HEK293 (cell line): ENCODE data around the gene KIF21B.

Experiments
- GLI4 ChIP-seq: fragments of 450-650 bp; formaldehyde crosslinking; IDR thresholded peaks from 2 replicates; pipeline ENCODE4 v1.5.1; 2016; ENCODE audit warnings: missing biosample characterization, missing genetic modification characterization
- TCF7L2 ChIP-seq: IDR thresholded peaks from 2 replicates; pipeline ENCODE4 v1.6.1; 2011; ENCODE audit warnings: low read depth, mild to moderate bottlenecking, inconsistent platforms, low read length, moderate library complexity, borderline replicate concordance
- ZBTB1 ChIP-seq: fragments of 450-650 bp; formaldehyde crosslinking; IDR thresholded peaks from 2 replicates; pipeline ENCODE4 v1.5.1; 2016; ENCODE audit warnings: missing biosample characterization, missing genetic modification characterization
- ZBTB49 ChIP-seq: fragments of 450-650 bp; formaldehyde crosslinking; IDR thresholded peaks from 2 replicates; pipeline ENCODE4 v1.5.1; 2016; ENCODE audit warnings: missing biosample characterization, missing genetic modification characterization, low read depth
- ZNF292 ChIP-seq: fragments of 450-650 bp; formaldehyde crosslinking; IDR thresholded peaks from 2 replicates; pipeline ENCODE4 v1.5.1; 2016; ENCODE audit warnings: low read depth, missing biosample characterization, missing genetic modification characterization, borderline replicate concordance
- ZNF560 ChIP-seq: fragments of 450-650 bp; formaldehyde crosslinking; IDR thresholded peaks from 2 replicates; pipeline ENCODE4 v1.5.1; 2017; ENCODE audit warnings: missing biosample characterization, missing genetic modification characterization, borderline replicate concordance
- ZNF624 ChIP-seq: fragments of 450-650 bp; formaldehyde crosslinking; IDR thresholded peaks from 2 replicates; pipeline ENCODE4 v1.5.1; 2017; ENCODE audit warnings: missing biosample characterization, missing genetic modification characterization
- ZNF660 ChIP-seq: fragments of 450-650 bp; IDR thresholded peaks from 2 replicates; pipeline ENCODE4 v1.5.1; 2018; ENCODE audit warnings: missing biosample characterization, mild to moderate bottlenecking, missing genetic modification characterization
- ZNF701 ChIP-seq: fragments of 450-650 bp; formaldehyde crosslinking; IDR thresholded peaks from 2 replicates; pipeline ENCODE4 v1.5.1; 2016; ENCODE audit warnings: missing biosample characterization, missing genetic modification characterization
- ZSCAN23 ChIP-seq: fragments of 450-650 bp; formaldehyde crosslinking; IDR thresholded peaks from 2 replicates; pipeline ENCODE4 v1.5.1; 2016; ENCODE audit warnings: missing biosample characterization, missing genetic modification characterization
- TF ChIP-seq, protein P1 (sequence below): fragments of 450-650 bp; formaldehyde crosslinking; IDR thresholded peaks from 2 replicates; pipeline ENCODE4 v1.5.1; 2016; ENCODE audit warnings: missing biosample characterization, missing genetic modification characterization

- TF ChIP-seq, protein P1, sequence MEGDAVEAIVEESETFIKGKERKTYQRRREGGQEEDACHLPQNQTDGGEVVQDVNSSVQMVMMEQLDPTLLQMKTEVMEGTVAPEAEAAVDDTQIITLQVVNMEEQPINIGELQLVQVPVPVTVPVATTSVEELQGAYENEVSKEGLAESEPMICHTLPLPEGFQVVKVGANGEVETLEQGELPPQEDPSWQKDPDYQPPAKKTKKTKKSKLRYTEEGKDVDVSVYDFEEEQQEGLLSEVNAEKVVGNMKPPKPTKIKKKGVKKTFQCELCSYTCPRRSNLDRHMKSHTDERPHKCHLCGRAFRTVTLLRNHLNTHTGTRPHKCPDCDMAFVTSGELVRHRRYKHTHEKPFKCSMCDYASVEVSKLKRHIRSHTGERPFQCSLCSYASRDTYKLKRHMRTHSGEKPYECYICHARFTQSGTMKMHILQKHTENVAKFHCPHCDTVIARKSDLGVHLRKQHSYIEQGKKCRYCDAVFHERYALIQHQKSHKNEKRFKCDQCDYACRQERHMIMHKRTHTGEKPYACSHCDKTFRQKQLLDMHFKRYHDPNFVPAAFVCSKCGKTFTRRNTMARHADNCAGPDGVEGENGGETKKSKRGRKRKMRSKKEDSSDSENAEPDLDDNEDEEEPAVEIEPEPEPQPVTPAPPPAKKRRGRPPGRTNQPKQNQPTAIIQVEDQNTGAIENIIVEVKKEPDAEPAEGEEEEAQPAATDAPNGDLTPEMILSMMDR = no peak
- TF ChIP-seq TCF7L2 = no peak
- TF ChIP-seq GLI4 (tag by site-specific recombination) = no peak
- TF ChIP-seq ZNF560 (tag by site-specific recombination) = no peak
- TF ChIP-seq ZBTB1 = no peak
- TF ChIP-seq ZBTB49 (tag by site-specific recombination) = no peak
- TF ChIP-seq ZSCAN23 (tag by site-specific recombination) = no peak
- no peak for TF ChIP-seq ZNF624 (tag by site-specific recombination)
- no peak for TF ChIP-seq ZNF660 (tag by site-specific recombination)
- TF ChIP-seq ZNF701 (tag by site-specific recombination) = no peak
- no peak for TF ChIP-seq ZNF292 (tag by site-specific recombination)
Observed at GRCh38 chr1:201023517-201023902, at the start of gene KIF21B.
